Trophoblast cell (in vitro differentiated cells and primary cell): ENCODE data around the gene ARL2BP.

Source experiments
- DNase-seq, 2 donors: peaks; one replicate each; pipeline ENCODE4 v3.0.0-alpha.2; 2016
- H2AFZ ChIP-seq: 2 replicates; pipeline ENCODE4 v1.6.1; 2013; ENCODE audit warnings: low read length, moderate library complexity, mild to moderate bottlenecking; ENCODE audit not compliant: insufficient read depth, poor library complexity
- H2AK5ac ChIP-seq: 2 replicates; pipeline ENCODE4 v1.6.1; 2013; ENCODE audit warnings: mild to moderate bottlenecking, low read length
- H2BK120ac ChIP-seq: 2 replicates; pipeline ENCODE4 v1.6.1; 2013; ENCODE audit warnings: low read length, mild to moderate bottlenecking, moderate library complexity; ENCODE audit not compliant: insufficient read depth, poor library complexity
- H2BK12ac ChIP-seq: 2 replicates; pipeline ENCODE4 v1.6.1; 2013; ENCODE audit warnings: mild to moderate bottlenecking, low read length, moderate library complexity
- H2BK5ac ChIP-seq: 2 replicates; pipeline ENCODE4 v1.6.1; 2013; ENCODE audit warnings: low read length, low read depth, moderate library complexity, mild to moderate bottlenecking; ENCODE audit not compliant: poor library complexity
- H3K14ac ChIP-seq: 2 replicates; pipeline ENCODE4 v1.6.1; 2013; ENCODE audit warnings: mild to moderate bottlenecking, low read length
- H3K18ac ChIP-seq: 2 replicates; pipeline ENCODE4 v1.6.1; 2013; ENCODE audit warnings: mild to moderate bottlenecking, low read length
- H3K23ac ChIP-seq: 2 replicates; pipeline ENCODE4 v1.6.1; 2013; ENCODE audit warnings: low read length
- H3K27ac ChIP-seq: 2 replicates; pipeline ENCODE4 v1.5.1; 2013; ENCODE audit warnings: low read depth, mild to moderate bottlenecking, inconsistent platforms, low read length, moderate library complexity
- H3K27me3 ChIP-seq: 2 replicates; pipeline ENCODE4 v1.6.1; 2013; ENCODE audit warnings: inconsistent platforms, mild to moderate bottlenecking, low read length, moderate library complexity; ENCODE audit not compliant: insufficient read depth
- H3K36me3 ChIP-seq, 2 experiments: 1 replicate in 1 of 2; 2 replicates in 1 of 2; pipeline ENCODE4 v1.6.1; 2013; ENCODE audit warnings: low read length in 2 of 2, mild to moderate bottlenecking in 2 of 2, moderate library complexity in 1 of 2; ENCODE audit not compliant: insufficient read depth in 2 of 2, control insufficient read depth in 1 of 2
- H3K4ac ChIP-seq: 2 replicates; pipeline ENCODE4 v1.6.1; 2013; ENCODE audit warnings: low read depth, mild to moderate bottlenecking, low read length, moderate library complexity
- H3K4me1 ChIP-seq, 2 experiments: 1 replicate in 1 of 2; 2 replicates in 1 of 2; pipeline ENCODE4 v1.6.1; 2013; ENCODE audit warnings: low read length in 2 of 2, mild to moderate bottlenecking in 2 of 2, moderate library complexity in 1 of 2; ENCODE audit not compliant: insufficient read depth in 2 of 2, control insufficient read depth in 1 of 2
- H3K4me2 ChIP-seq: 2 replicates; pipeline ENCODE4 v1.6.1; 2013; ENCODE audit warnings: inconsistent platforms, mild to moderate bottlenecking, low read length, moderate library complexity
- H3K4me3 ChIP-seq: 2 replicates; pipeline ENCODE4 v1.5.1; 2013; ENCODE audit warnings: mild to moderate bottlenecking, low read depth, low read length, inconsistent platforms
- H3K79me1 ChIP-seq: one replicate; pipeline ENCODE4 v1.6.1; 2013; ENCODE audit warnings: low read length
- H3K79me2 ChIP-seq: 2 replicates; pipeline ENCODE4 v1.6.1; 2013; ENCODE audit warnings: low read length, mild to moderate bottlenecking; ENCODE audit not compliant: control insufficient read depth, insufficient read depth, poor library complexity
- H3K9ac ChIP-seq: 2 replicates; pipeline ENCODE4 v1.6.1; 2013; ENCODE audit warnings: mild to moderate bottlenecking, low read length
- H3K9me3 ChIP-seq: 2 replicates; pipeline ENCODE4 v1.6.1; 2013; ENCODE audit warnings: low read depth, mild to moderate bottlenecking, control low read depth, inconsistent platforms, low read length; ENCODE audit not compliant: insufficient read depth
- H4K12ac ChIP-seq: 2 replicates; pipeline ENCODE4 v1.6.1; 2013; ENCODE audit warnings: low read depth, mild to moderate bottlenecking, low read length, moderate library complexity
- H4K8ac ChIP-seq: 2 replicates; pipeline ENCODE4 v1.6.1; 2013; ENCODE audit warnings: low read depth, mild to moderate bottlenecking, low read length, moderate library complexity
- H4K91ac ChIP-seq: one replicate; pipeline ENCODE4 v1.6.1; 2013; ENCODE audit warnings: low read depth, mild to moderate bottlenecking, low read length, moderate library complexity
- WGBS: extraction: QIAGEN DNeasy Blood & Tissue Kit; methylation state at CpG from one replicate; pipeline ENCODE4 v1.1.7; 2013; ENCODE audit warnings: missing lambda C conversion rate; ENCODE audit not compliant: insufficient read length, insufficient coverage; ENCODE audit errors: extremely low coverage; 5-methylcytosine and 5-hydroxymethylcytosine counted together

Gene ARL2BP

DNA sequence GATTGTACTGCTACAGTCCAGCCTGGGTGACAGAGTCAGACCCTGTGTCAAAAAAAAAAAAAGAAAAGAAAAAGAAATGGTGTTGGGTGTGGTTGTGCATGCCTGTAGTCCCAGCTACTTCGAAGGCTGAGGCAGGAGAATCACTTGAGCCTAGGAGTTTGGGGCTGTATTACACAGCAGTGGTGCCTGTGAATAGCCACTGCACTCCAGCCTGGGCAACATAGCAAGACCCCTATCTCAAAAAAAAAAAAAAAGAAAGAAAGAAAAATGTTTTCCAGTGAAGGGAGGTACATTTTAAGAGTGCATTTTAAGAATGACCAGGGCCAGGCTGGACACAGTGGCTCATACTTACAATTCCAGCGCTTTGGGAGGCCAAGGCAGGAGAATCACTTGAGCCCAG lies 6.3 kb downstream of the ARL2BP start:
- Histone ChIP-seq H2BK5ac (no peak overlapping the region), H4K91ac (no peak overlapping the region), H3K9ac (no peak overlapping the region), H2BK12ac (no peak overlapping the region), H3K9me3 (peaks cover 2% of the 10 kb centered on the region), H3K79me2 (no peaks in the 10 kb centered on the region), H3K79me1 (no peaks in the 10 kb centered on the region), H3K27ac (no peak overlapping the region), H3K18ac (no peak overlapping the region), H3K27me3 (no peaks in the 10 kb centered on the region), H3K4ac (no peak overlapping the region), H4K12ac (no peak overlapping the region), H4K8ac (no peak overlapping the region), H3K4me3 (no peak overlapping the region), H2BK120ac (no peak overlapping the region), H3K4me1 (no peaks in the 10 kb centered on the region), H2AK5ac (no peak overlapping the region), H3K14ac (no peak overlapping the region), H3K4me2 (no peak overlapping the region), H3K23ac (no peak overlapping the region), H3K36me3 (peaks cover 21 to 33% of the 10 kb centered on the region in 2 experiments), H2AFZ (no peak overlapping the region)
- no CpG with 5 or more reads among the region's 2 CpGs for WGBS
- no peak for DNase-seq

GRCh38 chr16:57252148-57252721 lies 7.2 kb downstream of the ARL2BP start:
- no peaks in the 10 kb centered on the region for H3K79me1 ChIP-seq
- H4K91ac ChIP-seq, result no peak overlapping the region
- H3K23ac ChIP-seq, result no peak overlapping the region
- H4K12ac ChIP-seq, result no peak overlapping the region
- peaks cover 2% of the 10 kb centered on the region for H3K9me3 ChIP-seq
- no peak overlapping the region for H3K18ac ChIP-seq
- no peak for DNase-seq
- no peak overlapping the region for H2AFZ ChIP-seq
- WGBS, result no CpG with 5 or more reads among the region's 6 CpGs
- H3K4me1 ChIP-seq, result no peaks in the 10 kb centered on the region
- no peaks in the 10 kb centered on the region for H3K27me3 ChIP-seq
- no peaks in the 10 kb centered on the region for H3K79me2 ChIP-seq
- H2AK5ac ChIP-seq, result no peak overlapping the region
- H3K4ac ChIP-seq, result no peak overlapping the region
- no peak overlapping the region for H2BK12ac ChIP-seq
- peaks cover 21 to 33% of the 10 kb centered on the region in 2 experiments for H3K36me3 ChIP-seq
- no peak overlapping the region for H2BK5ac ChIP-seq
- no peak overlapping the region for H3K27ac ChIP-seq
- no peak overlapping the region for H3K9ac ChIP-seq
- H3K4me3 ChIP-seq, result no peak overlapping the region
- H4K8ac ChIP-seq, result no peak overlapping the region
- no peak overlapping the region for H3K4me2 ChIP-seq
- H2BK120ac ChIP-seq, result no peak overlapping the region
- H3K14ac ChIP-seq, result no peak overlapping the region

DNA sequence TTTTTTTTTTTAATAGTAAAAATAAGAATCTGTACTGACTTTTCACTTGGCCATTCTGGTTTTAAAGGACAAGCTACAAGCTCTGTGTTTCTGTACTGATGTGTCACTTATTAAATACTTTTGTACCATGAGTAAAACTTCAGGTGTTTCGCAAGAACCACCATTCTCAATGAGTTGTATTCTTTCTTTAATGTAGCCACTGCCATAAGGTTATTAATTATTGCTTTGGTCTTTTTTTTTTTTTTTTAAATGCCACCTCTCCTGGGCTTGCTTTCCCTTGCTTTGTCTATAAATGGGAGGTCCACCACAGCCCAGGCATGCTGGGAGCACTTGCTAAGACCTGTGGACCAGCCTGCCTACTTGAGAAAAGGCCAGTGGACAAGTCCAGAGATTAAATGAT lies 8.4 kb downstream of the ARL2BP start:
- no CpG with 5 or more reads among the region's 1 CpG for WGBS
- no peaks in the 10 kb centered on the region for H3K27me3 ChIP-seq
- H3K4me2 ChIP-seq, result no peak overlapping the region
- no peak overlapping the region for H3K4me3 ChIP-seq
- no peak overlapping the region for H2AFZ ChIP-seq
- DNase-seq, result peak in 1 of 2 donors; percentile 14
- no peaks in the 10 kb centered on the region for H3K4me1 ChIP-seq
- H3K4ac ChIP-seq, result no peak overlapping the region
- no peak overlapping the region for H4K8ac ChIP-seq
- no peak overlapping the region for H2AK5ac ChIP-seq
- no peak overlapping the region for H3K9ac ChIP-seq
- no peak overlapping the region for H3K14ac ChIP-seq
- H2BK5ac ChIP-seq, result no peak overlapping the region
- H2BK120ac ChIP-seq, result no peak overlapping the region
- H3K9me3 ChIP-seq, result peaks cover 2% of the 10 kb centered on the region
- H2BK12ac ChIP-seq, result no peak overlapping the region
- H3K79me1 ChIP-seq, result no peaks in the 10 kb centered on the region
- H3K36me3 ChIP-seq, result peaks cover 21 to 33% of the 10 kb centered on the region in 2 experiments
- H4K12ac ChIP-seq, result no peak overlapping the region
- no peak overlapping the region for H3K18ac ChIP-seq
- H3K79me2 ChIP-seq, result no peaks in the 10 kb centered on the region
- no peak overlapping the region for H3K23ac ChIP-seq
- H4K91ac ChIP-seq, result no peak overlapping the region
- H3K27ac ChIP-seq, result no peak overlapping the region

- Histone ChIP-seq H3K4me3 (no peak overlapping the region), H4K12ac (no peak overlapping the region), H3K79me1 (peaks cover 4% of the 10 kb centered on the region), H4K8ac (no peak overlapping the region), H2BK120ac (no peak overlapping the region), H3K18ac (no peak overlapping the region), H3K27ac (no peak overlapping the region), H4K91ac (no peak overlapping the region), H3K9me3 (peaks cover 2% of the 10 kb centered on the region), H2BK12ac (no peak overlapping the region), H3K4me2 (no peak overlapping the region), H3K14ac (no peak overlapping the region), H3K79me2 (no peaks in the 10 kb centered on the region), H2AFZ (no peak overlapping the region), H3K4ac (no peak overlapping the region), H3K23ac (no peak overlapping the region), H2AK5ac (no peak overlapping the region), H3K27me3 (no peaks in the 10 kb centered on the region), H3K4me1 (peaks cover 8 to 9% of the 10 kb centered on the region in 2 experiments), H3K9ac (no peak overlapping the region), H3K36me3 (peaks cover 13 to 17% of the 10 kb centered on the region in 2 experiments), H2BK5ac (no peak overlapping the region)
- no CpG with 5 or more reads among the region's 10 CpGs for WGBS
- no peak for DNase-seq
Measured at GRCh38 chr16:57255686-57256415, 10.8 kb downstream of the ARL2BP start.
